ENCODE results near the gene FKTN. TPM values are rescaled to one million over a fixed set of nuclear protein-coding genes. Genes with fewer than 3 reads are reported as not detected.
"Not testable (repeated sequence)": the region's sequence is repeated elsewhere in the genome, so short reads cannot be mapped to it uniquely, and the experiment has no call there.

The FKTN gene
- total RNA-seq, 3 donors from 2014 or later (not counting 1 experiment from before 2014, with no cell fraction given): 13.0 to 16.1 (median 13.1) TPM

DNA sequence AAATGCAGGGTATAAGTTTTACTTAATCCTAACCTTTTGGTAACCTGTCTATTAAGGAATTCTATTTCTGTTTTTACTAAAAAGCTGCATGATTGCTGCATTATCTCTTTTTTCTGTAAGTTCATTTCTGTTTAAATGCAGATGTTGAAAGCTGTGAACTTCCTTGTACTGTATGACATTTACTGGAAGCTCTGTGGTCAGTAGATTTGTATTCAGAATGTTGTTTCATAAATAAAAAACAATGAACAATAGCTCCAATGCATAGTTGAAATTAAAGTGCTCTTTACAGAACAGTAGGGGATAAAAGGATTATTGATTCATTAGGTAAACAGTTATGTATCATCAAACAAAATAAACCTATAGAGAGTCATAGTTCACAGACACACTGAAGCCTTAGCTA is 46.5 kb upstream of the FKTN start:
- Mint-ChIP-seq H3K27ac (no peak overlapping the region), H3K4me3 (no peak overlapping the region), H3K36me3 (no peaks in the 10 kb centered on the region), H3K4me1 (no peaks in the 10 kb centered on the region), H3K27me3 (ENCODE audit: low read depth in 2 of 2) (no peaks in the 10 kb centered on the region), H3K9me3 (no peaks in the 10 kb centered on the region)
- Histone ChIP-seq H3K4me1 (ENCODE audit: control insufficient read depth, insufficient read depth, low read length) (no peaks in the 10 kb centered on the region), H3K27ac (ENCODE audit: low read length) (no peak overlapping the region), H3K27me3 (ENCODE audit: control insufficient read depth, insufficient read depth, low read length) (no peaks in the 10 kb centered on the region), H3K9me3 (ENCODE audit: control insufficient read depth, insufficient read depth, low read length) (no peaks in the 10 kb centered on the region), H3K4me3 (ENCODE audit: low read length) (no peak overlapping the region), H3K36me3 (ENCODE audit: control insufficient read depth, insufficient read depth, low read length) (no peaks in the 10 kb centered on the region)
- TF ChIP-seq, protein P1, sequence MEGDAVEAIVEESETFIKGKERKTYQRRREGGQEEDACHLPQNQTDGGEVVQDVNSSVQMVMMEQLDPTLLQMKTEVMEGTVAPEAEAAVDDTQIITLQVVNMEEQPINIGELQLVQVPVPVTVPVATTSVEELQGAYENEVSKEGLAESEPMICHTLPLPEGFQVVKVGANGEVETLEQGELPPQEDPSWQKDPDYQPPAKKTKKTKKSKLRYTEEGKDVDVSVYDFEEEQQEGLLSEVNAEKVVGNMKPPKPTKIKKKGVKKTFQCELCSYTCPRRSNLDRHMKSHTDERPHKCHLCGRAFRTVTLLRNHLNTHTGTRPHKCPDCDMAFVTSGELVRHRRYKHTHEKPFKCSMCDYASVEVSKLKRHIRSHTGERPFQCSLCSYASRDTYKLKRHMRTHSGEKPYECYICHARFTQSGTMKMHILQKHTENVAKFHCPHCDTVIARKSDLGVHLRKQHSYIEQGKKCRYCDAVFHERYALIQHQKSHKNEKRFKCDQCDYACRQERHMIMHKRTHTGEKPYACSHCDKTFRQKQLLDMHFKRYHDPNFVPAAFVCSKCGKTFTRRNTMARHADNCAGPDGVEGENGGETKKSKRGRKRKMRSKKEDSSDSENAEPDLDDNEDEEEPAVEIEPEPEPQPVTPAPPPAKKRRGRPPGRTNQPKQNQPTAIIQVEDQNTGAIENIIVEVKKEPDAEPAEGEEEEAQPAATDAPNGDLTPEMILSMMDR (IDR thresholded peaks at IDR 0.05): no peak
- DNase-seq (no peak), ATAC-seq (no peak)
- intact Hi-C loops (cut with micrococcal nuclease): no loop called here

DNA sequence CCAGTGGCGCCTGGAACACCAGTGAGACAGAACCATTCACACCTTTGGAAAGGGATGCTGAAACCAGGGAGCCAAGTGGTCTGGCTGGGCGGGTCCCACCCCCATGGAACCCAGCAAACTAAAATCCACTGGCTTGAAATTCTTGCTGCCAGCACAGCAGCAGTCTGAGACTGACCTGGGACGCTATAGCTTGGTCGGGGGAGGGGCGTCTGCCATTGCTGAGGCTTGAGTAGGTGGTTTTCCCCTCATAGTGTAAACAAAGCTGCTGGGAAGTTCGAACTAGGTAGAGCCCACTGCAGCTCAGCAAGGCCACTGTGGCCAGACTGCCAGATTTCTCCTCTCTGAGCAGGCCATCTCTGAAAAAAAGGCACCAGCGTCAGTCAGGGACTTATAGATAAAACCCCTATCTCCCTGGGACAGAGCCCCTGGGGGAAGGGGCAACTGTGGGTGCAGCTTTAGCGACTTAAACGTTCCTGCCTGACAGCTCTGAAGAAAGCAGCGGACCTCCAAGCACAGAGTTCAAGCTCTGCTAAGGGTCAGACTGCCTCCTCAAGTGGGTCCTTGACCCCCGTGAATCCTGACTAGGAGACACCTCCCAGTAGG is 42.0 kb upstream of the FKTN start:
- Histone ChIP-seq H3K36me3 (ENCODE audit: control insufficient read depth, insufficient read depth, low read length) (no peaks in the 10 kb centered on the region), H3K27ac (ENCODE audit: low read length) (no peak overlapping the region), H3K4me1 (ENCODE audit: control insufficient read depth, insufficient read depth, low read length) (no peaks in the 10 kb centered on the region), H3K4me3 (ENCODE audit: low read length) (no peak overlapping the region), H3K9me3 (ENCODE audit: control insufficient read depth, insufficient read depth, low read length) (no peaks in the 10 kb centered on the region), H3K27me3 (ENCODE audit: control insufficient read depth, insufficient read depth, low read length) (no peaks in the 10 kb centered on the region)
- Mint-ChIP-seq H3K27ac (no peak overlapping the region), H3K4me3 (no peak overlapping the region), H3K27me3 (ENCODE audit: low read depth in 2 of 2) (no peaks in the 10 kb centered on the region), H3K4me1 (no peaks in the 10 kb centered on the region), H3K36me3 (no peaks in the 10 kb centered on the region), H3K9me3 (no peaks in the 10 kb centered on the region)
- ATAC-seq (no peak), DNase-seq (no peak)
- intact Hi-C loops (cut with micrococcal nuclease): no loop called here
- 94% methylated on average over 11 of the region's 11 CpGs for WGBS (ENCODE audit: insufficient coverage)
- TF ChIP-seq, protein P1 (IDR thresholded peaks at IDR 0.05): no peak

DNA sequence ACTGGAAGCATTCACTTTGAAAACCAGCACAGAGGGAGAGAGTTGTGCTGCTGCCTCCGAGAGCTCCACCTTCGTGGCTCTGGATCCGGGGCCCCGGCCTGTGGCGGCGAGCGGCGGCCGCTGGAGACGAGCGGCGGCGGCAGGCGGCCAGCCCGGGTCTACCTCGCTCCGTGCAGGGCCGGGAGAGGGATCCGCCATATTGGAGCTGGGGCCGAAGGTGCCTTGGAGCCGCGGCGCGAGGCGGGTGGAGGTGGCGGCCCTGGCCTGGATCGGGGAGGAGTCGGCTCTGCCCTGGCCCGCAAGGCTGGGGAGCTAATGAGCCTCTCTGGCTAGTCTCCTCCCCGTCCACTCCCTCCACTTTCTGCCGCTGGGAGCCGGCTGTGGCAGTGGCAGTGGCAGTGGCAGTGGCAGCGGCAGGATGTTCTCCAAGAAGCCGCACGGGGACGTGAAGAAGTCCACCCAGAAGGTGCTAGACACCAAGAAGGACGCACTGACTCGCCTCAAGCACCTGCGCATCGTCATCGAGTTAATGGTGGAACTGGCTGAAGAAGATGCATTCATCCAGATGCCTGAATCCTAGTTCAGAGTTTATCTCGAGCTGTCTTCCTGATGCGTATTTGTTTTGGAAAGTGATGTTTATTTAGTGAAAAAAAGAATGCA is 38.1 kb upstream of the FKTN start:
- H3K36me3 Mint-ChIP-seq; H3K9me3 ChIP-seq (ENCODE audit: control insufficient read depth, insufficient read depth, low read length); H3K4me3 Mint-ChIP-seq; H3K4me1 Mint-ChIP-seq; H3K9me3 Mint-ChIP-seq; H3K36me3 ChIP-seq (ENCODE audit: control insufficient read depth, insufficient read depth, low read length); H3K4me1 ChIP-seq (ENCODE audit: control insufficient read depth, insufficient read depth, low read length); intact Hi-C loops (cut with micrococcal nuclease); H3K27me3 Mint-ChIP-seq (ENCODE audit: low read depth in 2 of 2); H3K27ac Mint-ChIP-seq; H3K27me3 ChIP-seq (ENCODE audit: control insufficient read depth, insufficient read depth, low read length): not testable (repeated sequence)
- peak overlapping the region; percentile 35 for H3K4me3 ChIP-seq (ENCODE audit: low read length)
- ATAC-seq (peak; percentile 69 to 88 (median 86)), DNase-seq (peak; percentile 26 to 42)
- peak overlapping the region; percentile 63 for H3K27ac ChIP-seq (ENCODE audit: low read length)
- WGBS (ENCODE audit: insufficient coverage): 94% methylated on average over 42 of the region's 43 CpGs

DNA sequence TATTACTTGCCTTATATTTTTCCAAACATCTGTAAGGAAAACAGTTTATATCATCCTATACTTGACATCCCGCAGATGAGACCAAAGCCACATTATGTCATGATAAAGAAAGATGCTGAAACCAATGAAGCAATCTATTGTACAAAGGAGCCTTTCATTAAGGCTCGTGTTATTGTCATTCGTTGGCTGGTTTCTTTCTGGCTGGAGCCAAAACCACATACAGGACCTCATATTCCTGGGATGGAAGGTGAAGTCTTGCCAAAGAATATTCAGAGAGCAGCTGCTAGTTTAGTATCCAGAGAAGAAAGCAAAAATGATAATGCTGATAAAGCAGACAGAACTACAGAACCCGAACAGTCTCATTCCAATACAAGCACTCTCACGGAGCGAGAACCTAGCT is 36.9 kb upstream of the FKTN start:
- H3K27me3 ChIP-seq (ENCODE audit: control insufficient read depth, insufficient read depth, low read length); H3K4me1 ChIP-seq (ENCODE audit: control insufficient read depth, insufficient read depth, low read length); H3K36me3 Mint-ChIP-seq; H3K27ac Mint-ChIP-seq; ATAC-seq; H3K27ac ChIP-seq (ENCODE audit: low read length); H3K4me1 Mint-ChIP-seq; intact Hi-C loops (cut with micrococcal nuclease); H3K4me3 ChIP-seq (ENCODE audit: low read length); H3K4me3 Mint-ChIP-seq; DNase-seq; H3K36me3 ChIP-seq (ENCODE audit: control insufficient read depth, insufficient read depth, low read length); H3K9me3 ChIP-seq (ENCODE audit: control insufficient read depth, insufficient read depth, low read length); H3K27me3 Mint-ChIP-seq (ENCODE audit: low read depth in 2 of 2); H3K9me3 Mint-ChIP-seq: not testable (repeated sequence)
- WGBS (ENCODE audit: insufficient coverage): no CpG with 5 or more reads among the region's 6 CpGs

DNA sequence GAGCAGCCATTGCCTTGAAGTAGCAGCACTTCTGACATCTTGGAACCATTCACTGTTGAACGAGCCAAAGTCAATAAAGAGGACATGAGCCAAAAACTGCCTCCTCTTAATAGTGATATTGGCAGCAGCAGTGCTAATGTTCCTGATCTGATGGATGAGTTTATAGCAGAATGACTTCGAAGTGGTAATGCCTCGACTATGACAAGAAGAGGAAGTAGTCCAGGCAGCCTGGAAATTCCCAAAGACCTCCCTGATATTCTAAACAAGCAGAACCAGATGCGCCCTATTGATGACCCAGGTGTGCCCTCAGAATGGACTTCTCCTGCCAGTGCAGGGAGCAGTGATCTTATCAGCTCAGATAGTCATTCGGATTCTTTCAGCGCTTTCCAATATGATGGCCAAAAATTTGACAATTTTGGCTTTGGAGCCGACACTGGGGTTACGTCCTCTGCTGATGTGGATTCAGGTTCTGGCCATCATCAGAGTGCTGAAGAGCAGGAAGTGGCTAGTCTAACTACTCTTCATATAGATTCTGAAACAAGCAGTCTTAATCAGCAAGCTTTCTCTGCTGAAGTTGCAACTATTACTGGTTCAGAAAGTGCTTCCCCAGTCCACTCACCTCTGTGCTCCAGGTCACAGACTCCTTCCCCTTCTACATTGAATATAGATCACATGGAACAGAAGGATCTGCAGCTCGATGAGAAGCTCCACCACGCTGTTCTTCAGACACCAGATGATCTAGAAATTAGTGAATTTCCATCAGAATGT is 35.1 kb upstream of the FKTN start:
- H3K27me3 ChIP-seq (ENCODE audit: control insufficient read depth, insufficient read depth, low read length); H3K9me3 Mint-ChIP-seq; H3K27ac Mint-ChIP-seq; H3K36me3 ChIP-seq (ENCODE audit: control insufficient read depth, insufficient read depth, low read length); H3K4me3 ChIP-seq (ENCODE audit: low read length); intact Hi-C loops (cut with micrococcal nuclease); H3K4me3 Mint-ChIP-seq; H3K9me3 ChIP-seq (ENCODE audit: control insufficient read depth, insufficient read depth, low read length); ATAC-seq; DNase-seq; H3K36me3 Mint-ChIP-seq; H3K27ac ChIP-seq (ENCODE audit: low read length); H3K4me1 Mint-ChIP-seq; H3K4me1 ChIP-seq (ENCODE audit: control insufficient read depth, insufficient read depth, low read length); H3K27me3 Mint-ChIP-seq (ENCODE audit: low read depth in 2 of 2): not testable (repeated sequence)
- 73% methylated on average over 7 of the region's 10 CpGs for WGBS (ENCODE audit: insufficient coverage)
